LNCaP clone FGC (cell line): Measurements from ENCODE around the gene SPATA21.
A peak's percentile ranks its signal among the peaks of the same experiment; 100 is the strongest.
"Not testable (repeated sequence)": the region's sequence is repeated elsewhere in the genome, so short reads cannot be mapped to it uniquely, and the experiment has no call there.

Source experiments
- DNase-seq: peaks from one replicate; pipeline ENCODE4 v3.0.0-alpha.2; 2011; ENCODE audit warnings: low read depth
- H3K4me3 ChIP-seq: 2 replicates; pipeline ENCODE4 v1.5.1; 2011; ENCODE audit warnings: mild to moderate bottlenecking, low read depth, low read length, control low read depth
- TF ChIP-seq, protein P1 (sequence below): IDR thresholded peaks from 2 replicates; pipeline ENCODE4 v1.5.1; 2012; ENCODE audit warnings: mild to moderate bottlenecking; ENCODE audit not compliant: control insufficient read depth, insufficient read depth; ENCODE audit errors: extremely low read depth

SPATA21 gene

DNA sequence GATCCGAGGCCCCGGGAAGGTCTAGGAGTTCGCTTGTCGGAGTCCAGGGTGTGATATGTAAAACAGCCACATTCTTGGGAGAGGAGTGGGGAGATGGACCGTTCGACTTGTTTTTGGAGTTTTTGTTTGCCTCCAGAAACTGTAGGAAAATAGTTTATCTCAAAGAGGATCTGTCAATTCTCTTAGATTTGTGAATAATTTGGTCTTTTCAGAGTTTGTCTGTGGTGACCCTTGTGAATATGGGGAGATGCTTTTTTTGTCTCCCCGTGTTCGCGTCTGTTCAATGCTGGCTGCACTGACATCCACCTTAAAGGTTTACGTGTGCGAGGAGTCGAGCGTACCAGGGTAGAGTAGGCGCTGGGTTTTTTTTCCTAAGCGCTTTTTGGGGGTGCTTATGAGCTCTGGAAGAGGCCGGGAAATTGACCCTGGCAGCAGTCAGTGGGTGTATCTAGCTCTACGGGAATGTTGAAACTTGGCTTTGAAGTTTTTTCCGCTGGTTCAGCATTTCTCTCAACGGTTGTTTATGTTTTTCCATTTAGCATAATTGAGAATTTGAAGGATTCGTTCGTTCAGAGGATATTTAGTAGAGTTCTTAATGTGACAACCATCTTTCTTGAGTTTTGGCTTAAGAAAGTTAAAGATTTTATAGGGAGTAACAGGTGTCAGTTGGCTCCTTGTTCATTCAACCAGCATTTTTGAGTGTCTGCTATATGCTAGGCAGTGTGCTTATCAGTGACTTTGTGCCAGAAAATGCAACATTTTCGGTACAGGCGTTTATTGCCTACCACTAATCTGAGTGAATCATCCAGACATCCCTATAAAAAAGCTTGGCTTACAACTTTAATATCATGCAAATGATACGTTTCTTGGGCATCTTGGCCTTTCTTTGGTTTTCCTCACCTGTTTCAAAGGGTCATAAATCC, 69.0 kb downstream of the SPATA21 start:
- DNase-seq: no peak
- TF ChIP-seq, protein P1, sequence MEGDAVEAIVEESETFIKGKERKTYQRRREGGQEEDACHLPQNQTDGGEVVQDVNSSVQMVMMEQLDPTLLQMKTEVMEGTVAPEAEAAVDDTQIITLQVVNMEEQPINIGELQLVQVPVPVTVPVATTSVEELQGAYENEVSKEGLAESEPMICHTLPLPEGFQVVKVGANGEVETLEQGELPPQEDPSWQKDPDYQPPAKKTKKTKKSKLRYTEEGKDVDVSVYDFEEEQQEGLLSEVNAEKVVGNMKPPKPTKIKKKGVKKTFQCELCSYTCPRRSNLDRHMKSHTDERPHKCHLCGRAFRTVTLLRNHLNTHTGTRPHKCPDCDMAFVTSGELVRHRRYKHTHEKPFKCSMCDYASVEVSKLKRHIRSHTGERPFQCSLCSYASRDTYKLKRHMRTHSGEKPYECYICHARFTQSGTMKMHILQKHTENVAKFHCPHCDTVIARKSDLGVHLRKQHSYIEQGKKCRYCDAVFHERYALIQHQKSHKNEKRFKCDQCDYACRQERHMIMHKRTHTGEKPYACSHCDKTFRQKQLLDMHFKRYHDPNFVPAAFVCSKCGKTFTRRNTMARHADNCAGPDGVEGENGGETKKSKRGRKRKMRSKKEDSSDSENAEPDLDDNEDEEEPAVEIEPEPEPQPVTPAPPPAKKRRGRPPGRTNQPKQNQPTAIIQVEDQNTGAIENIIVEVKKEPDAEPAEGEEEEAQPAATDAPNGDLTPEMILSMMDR: no peak
- peak overlapping the region; percentile 75 for H3K4me3 ChIP-seq

DNA sequence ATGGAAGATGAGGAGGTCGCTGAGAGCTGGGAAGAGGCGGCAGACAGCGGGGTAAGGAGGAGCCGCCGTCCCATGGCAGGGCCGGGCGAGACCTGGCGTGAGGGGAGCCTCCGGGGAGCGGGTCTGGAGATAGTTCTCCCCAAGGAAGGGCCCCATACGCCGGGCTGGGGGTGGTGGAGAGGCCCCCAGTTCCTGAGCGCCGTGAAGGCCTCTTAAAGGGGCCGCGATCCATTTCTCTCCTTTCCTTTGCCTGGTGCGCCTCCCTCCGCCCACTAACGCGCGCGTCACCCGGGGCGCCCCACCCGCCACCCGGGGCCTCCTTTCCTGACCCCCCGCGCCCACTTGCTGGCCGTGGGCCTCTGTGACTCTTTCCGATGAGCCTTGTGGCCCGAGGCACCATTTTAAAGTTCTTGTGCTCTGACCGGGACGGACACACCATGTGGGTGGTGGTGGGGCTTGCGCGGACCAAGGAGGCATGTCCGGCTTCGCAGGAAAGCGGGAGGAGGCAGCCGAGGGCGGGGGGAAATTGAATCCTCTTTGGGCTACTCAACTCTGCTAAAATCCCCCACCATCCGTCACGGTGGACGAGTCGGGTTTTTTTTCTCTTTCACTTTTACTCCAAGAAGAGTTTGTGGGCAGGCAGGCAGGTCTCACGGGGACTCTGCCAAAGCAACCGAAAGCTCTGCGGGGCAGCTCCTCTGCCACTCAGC, 69.8 kb downstream of the SPATA21 start:
- DNase-seq: no peak
- H3K4me3 ChIP-seq: peak overlapping the region; percentile 75
- TF ChIP-seq, protein P1: no peak

DNA sequence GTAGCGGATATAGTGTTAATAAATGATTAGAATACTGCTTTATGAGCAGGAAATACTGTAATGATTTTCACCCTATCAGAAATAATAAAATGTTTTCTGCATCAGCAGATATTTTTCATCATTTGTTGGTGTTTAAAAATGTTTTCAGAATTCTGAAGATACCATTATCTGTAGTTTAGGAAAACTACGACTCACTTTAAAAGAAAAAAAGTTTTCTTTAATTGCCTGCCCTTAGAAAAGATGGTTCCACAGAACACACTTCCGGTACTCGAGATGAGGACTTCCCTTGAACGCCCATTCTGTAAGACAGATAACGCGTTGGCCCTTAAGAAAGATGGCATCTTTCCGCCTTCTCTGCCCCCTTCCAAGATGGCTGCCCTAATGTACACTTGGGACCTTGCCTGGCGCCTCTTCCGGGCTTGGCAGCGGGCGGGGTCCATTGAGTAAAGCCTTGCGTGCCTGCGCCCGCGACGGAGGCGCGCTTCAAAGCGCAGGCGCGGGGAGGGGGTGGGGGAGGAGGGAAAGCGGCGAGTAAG, 70.4 kb downstream of the SPATA21 start, which contains the start of gene SZRD1:
Gene SZRD1, plus strand, starts transcription at position 521 of the 536 bp plus-strand sequence. CDS start 16 bp downstream, outside the sequence.
- H3K4me3 ChIP-seq: peak within 1 kb of the TSS; percentile 75
- peak; percentile 93 for DNase-seq
- TF ChIP-seq, protein P1: no peak

DNA sequence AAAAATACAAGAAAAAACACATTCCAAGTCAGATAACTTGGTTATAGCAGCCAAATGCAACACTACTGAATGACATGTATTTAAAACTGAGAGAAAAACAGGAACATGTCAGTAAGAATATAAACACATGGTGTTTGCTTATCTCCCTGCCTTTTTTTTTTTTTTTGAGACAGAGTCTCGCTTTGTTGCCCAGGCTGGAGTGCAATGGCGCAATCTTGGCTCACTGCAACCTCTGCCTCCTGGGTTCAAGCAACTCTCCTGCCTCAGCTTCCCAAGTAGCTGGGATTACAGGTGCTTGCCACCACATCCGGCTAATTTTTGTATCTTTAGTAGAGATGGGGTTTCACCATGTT, 72.1 kb downstream of the SPATA21 start:
- DNase-seq, H3K4me3 ChIP-seq: not testable (repeated sequence)

DNA sequence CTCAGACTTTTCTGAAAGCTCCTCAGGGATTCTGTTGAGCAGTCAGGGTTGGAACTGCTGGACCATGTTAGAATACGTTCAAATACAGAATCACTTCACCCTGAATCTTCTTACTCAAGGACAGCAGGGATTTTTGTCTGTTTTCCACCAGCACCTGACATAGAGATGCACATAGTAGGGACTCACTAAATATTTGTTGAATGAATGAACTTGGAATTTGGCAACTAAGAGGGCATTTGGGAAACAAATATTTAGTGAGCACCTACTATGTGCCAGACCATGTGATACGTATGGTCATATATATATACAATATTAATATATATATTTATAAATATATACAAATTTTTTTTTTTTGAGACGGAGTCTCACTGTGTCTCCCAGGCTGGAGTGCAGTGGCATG, 80.4 kb downstream of the SPATA21 start:
- H3K4me3 ChIP-seq: no peak overlapping the region
- DNase-seq: no peak
- TF ChIP-seq, protein P1: no peak

DNA sequence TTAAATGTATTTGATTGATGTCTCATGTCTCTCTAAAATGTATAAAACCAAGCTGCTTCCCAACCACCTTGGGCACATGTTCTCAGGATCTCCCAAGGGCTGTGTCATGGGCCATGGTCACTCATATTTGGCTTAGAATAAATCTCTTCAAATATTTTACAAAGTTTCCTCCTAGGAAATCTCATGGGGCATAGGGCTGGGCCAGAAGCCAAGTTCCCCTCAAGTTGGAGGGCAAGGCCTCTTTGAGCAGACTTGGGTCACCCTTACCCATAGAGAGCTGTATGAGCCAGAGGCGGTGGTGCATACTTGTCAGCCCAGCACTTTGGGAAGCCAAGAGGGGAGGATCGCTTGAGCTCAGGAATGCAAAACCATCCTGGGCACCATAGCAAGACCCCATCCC, 82.6 kb downstream of the SPATA21 start:
- no peak for DNase-seq
- TF ChIP-seq, protein P1: no peak

More for the DNA sequence above, 82.6 kb downstream of the SPATA21 start:
- H3K4me3 ChIP-seq: no peak overlapping the region
